ENCODE data around the gene MAD1L1.

Gene MAD1L1

DNA sequence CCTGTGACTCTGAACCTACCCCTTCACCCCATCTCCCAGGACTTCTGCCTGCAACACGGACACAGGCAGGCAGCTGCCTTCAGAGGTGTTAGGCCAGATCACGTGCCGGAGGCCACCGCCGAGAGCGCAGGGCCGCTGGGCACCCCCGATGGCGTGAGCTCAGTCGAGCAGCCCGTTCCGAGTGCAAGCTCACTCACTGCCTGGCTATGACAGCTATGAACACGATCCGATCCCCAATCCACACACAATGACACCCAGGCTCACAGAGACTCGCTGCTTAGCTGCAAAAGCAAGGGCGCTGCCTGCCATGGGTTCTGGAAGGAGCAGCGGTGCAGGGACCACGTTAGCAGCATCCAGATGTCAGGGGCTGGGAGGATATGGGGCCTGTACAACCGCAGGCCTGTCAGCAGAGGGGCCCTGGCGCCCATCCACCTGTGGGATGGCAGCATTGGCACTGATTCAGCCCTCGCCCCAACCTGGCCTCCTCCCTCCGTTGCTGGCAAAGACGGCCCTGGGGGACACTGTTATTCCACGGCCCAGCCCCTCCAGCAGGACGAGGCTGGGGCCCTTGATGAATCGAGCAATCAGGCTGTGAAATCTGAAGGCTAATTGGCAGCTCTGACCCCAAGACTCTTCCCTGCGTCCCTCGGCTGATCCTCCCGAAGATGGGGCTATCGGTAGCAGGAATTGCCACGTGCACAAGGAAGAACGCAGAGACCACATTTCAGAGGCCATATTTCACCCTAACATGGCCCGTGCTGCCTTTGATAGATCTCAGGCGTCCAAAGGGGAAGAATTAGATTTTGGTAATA, 332.6 kb downstream of the MAD1L1 start:
- DNase-seq (ENCODE audit: low read depth in 3 of 3) = no peak

GRCh38 chr7:1899196-1899595, 333.5 kb downstream of the MAD1L1 start:
- DNase-seq (ENCODE audit: low read depth in 3 of 3) = no peak

GRCh38 chr7:1898628-1899185, 334.0 kb downstream of the MAD1L1 start:
- no peak for DNase-seq (ENCODE audit: low read depth in 3 of 3)

GRCh38 chr7:1897861-1898627, 334.7 kb downstream of the MAD1L1 start:
- DNase-seq (ENCODE audit: low read depth in 3 of 3) = no peak

- no peak for DNase-seq (ENCODE audit: low read depth in 3 of 3)
Observed at GRCh38 chr7:1897076-1897860, 335.5 kb downstream of the MAD1L1 start.

DNA sequence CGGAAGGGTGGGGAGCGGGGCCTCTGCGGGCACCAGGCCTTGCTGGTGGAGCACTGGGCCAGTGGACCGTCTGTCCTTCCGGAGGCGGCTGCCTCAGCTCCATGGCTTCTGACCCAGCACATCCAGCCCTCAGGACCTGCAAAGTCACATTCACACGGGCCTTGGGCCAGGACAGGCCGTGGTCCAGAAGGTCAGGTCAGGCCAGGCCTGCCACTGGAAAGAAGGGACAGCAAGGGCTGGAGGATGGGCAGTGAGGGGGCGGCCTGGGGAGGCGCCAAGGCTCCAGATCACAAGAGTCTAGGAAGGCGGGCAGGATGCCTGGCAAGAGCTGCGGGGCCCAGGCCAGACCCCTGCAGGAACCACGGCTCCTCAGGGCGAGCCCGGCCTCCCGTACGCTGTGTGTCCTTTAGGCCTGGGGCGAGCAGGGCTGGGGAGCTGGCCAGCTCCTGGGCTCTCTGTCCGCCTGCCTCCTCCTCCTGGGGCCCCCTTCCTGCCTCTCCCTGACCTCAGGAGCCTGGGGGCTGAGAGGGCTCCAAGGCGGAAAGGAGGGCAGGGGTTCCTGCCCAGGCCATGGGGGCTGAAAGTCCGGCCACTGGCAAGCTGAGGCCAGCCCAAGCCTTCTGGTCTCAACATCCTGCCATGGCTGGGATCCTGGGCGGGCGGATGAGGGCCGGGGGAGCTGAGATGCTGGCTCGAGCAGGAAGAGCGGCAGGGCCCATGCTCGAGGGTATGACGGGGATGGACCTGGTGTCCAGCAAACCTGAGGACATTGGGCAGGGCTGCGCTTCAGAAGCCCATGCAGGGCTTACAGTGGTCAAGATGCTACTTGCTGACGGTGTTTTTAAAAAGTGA, 336.9 kb downstream of the MAD1L1 start:
- no peak for DNase-seq (ENCODE audit: low read depth in 3 of 3)

DNA sequence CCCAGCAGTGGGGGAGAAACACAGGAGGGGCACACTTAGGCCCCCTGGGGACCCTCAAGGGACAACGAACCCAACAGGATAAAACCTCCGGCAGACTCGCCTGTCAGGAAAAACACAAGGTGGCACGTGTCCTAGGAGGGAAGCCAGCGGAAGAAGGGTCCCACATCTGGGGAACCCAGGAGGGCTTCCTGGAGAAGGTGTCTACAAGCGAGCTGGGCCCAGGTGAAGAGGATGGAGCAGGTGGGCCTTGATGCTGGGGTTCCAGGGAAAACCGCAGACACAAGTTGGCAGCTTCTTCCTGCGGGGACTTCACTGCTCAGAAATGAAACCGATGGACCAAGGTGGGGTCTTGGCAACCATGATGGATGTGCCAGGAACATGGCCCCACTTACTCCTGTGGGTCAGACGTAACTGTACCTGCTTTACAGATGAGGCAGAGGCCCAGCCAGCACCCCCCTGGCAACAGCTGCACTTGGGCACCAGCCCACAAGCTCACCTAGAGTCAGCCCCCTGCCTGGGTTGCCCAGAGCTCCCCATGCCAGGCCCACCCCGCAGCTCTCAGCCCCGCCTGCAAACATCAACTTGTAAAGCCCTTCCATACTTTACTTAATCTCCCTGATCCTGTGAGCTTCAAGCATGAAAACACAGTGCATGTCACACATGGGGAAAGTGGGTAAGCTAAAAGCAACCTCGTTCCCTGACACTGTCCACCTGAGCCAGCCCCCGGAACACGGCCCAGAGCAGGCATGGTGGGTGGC, 337.7 kb downstream of the MAD1L1 start:
- DNase-seq (ENCODE audit: low read depth in 3 of 3) = no peak

GRCh38 chr7:1894313-1894900, 338.3 kb downstream of the MAD1L1 start:
- no peak for DNase-seq (ENCODE audit: low read depth in 3 of 3)

DNA sequence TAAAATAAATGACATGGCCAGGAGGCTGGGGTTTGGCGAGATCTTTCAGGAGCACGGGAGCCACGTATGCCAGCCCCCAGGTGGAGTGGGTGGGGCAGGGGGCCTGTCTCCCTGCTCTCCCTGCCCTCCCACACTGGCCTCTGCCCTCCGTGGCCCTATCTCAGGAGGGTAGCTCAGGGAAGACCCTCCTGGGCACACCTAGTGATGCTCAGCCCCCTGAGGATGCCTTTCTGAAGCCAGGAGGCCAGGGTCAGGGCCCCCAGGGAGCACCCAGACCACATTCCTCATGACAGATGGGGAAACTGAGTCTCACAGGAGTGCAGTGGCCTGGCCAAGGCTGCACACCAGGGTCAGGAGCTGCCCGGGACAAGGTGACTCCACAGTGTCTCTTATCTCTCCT, 339.3 kb downstream of the MAD1L1 start:
- no peak for DNase-seq (ENCODE audit: low read depth in 3 of 3)

GRCh38 chr7:1893036-1893435, 339.7 kb downstream of the MAD1L1 start:
- no peak for DNase-seq (ENCODE audit: low read depth in 3 of 3)

GRCh38 chr7:1892011-1892965, 340.5 kb downstream of the MAD1L1 start:
- no peak for DNase-seq (ENCODE audit: low read depth in 3 of 3)

- DNase-seq (ENCODE audit: low read depth in 3 of 3) = no peak
Observed at GRCh38 chr7:1890289-1891235, 342.2 kb downstream of the MAD1L1 start.

DNA sequence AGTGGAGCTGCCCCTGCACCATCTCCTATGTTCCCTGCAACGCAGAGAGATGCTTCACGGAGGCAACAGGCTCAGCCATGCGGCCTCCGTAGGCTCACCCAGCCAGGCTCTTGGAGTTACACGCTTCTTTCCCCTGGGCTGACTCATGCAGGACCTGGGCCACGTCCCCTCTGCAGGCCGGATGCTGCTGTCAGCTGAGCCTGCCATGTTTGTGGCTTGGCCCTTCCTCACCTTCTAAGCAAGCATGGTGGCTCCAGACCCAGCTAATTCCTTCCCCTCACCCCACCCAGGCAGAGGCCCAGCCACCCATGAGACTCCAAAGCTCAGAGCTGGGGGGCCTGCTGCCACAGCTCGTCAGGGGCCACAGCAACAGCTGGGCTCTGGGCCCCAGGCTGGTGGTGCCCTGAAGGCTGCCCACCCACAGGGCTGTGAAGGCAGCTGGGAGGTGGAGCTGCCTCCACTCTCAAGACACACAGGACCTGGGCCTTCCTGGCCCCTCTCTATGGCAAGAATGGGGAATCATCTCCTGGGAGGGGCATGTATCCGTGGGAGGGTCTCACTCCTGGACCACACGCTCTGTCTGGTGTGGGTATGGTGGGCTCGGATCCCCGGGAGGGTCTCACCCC, 343.1 kb downstream of the MAD1L1 start:
- no peak for DNase-seq (ENCODE audit: low read depth in 3 of 3)

DNA sequence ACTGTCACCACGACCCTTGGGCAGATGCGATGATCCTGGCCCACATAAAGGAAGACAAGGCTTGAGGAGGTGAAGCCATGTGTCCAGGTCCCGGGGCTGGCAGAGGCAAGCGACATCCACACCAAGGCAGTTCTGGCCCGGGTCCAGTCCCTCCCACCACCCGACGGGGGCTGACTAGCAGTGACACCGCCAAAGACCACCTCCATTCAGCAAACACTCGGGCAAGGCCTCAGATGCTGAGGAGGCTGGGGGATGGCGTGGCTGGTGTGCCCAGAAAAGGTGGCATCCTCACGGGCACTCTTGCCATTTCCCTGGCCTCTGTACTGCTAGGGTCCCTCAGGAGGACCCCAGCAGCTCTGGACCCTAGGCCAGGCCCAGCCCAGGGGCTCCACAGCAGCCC, 343.7 kb downstream of the MAD1L1 start:
- DNase-seq (ENCODE audit: low read depth in 3 of 3) = no peak

DNA sequence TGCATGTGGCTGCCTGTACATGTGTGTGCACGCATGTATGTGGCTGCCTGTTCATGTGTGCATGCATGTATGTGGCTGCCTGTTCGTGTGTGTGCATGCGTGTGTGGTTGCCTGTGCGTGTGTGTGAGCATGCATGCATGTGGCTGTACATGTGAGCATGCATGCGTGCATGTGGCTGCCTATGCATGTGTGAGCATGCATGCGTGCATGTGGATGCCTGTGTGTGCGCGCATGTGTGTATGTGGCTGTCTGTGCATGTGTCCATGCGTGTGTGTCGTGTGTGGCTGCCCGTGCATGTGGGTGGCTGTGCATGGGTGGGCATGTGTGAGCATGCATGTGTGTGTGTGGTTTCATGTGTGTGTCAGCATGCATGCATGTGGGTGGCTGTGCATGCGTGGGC, 344.3 kb downstream of the MAD1L1 start:
- no peak for DNase-seq (ENCODE audit: low read depth in 3 of 3)

- DNase-seq (ENCODE audit: low read depth in 3 of 3) = no peak
Observed at GRCh38 chr7:1887251-1887650, 345.5 kb downstream of the MAD1L1 start.

GRCh38 chr7:1886361-1887064, 346.2 kb downstream of the MAD1L1 start:
- no peak for DNase-seq (ENCODE audit: low read depth in 3 of 3)
